IMR-90 (cell line): Measurements from ENCODE around the gene BTBD6. TPM values are rescaled to one million over a fixed set of nuclear protein-coding genes. Genes with fewer than 3 reads are reported as not detected.

Experiments
- ATAC-seq: fragments of 200-7000 bp; cut with Tn5 transposase; 2 replicates; pipeline ENCODE4 v1.9.1; 2020; ENCODE audit warnings: low read depth, mild to moderate bottlenecking, moderate library complexity
- BruUV-seq: library from RNA; stranded (reverse); fragments of 400-500 nt; replicated peaks from 2 replicates; lab custom pipeline; 2021; lab: Mats Ljungman, UMichigan
- CTCF ChIA-PET: fragments of 300-600 bp; formaldehyde crosslinking; extraction: SDS; loops from one replicate; lab custom pipeline; 2021; ENCODE audit warnings: antibody characterized with exemption; lab: Yijun Ruan, JAX
- POLR2A ChIA-PET: fragments of 300-600 bp; sonication (Branson Sonifier 250); formaldehyde crosslinking; loops from one replicate; lab custom pipeline; 2022; ENCODE audit warnings: antibody characterized with exemption; ENCODE audit not compliant: unreplicated experiment; lab: Charles Lee
- DNase-seq: peaks from one replicate; pipeline ENCODE4 v3.0.0; 2013
- H2AFZ ChIP-seq: replicated peaks from 2 replicates; pipeline ENCODE3; 2013; ENCODE audit warnings: low read length, mild to moderate bottlenecking; ENCODE audit not compliant: poor library complexity
- H2AK5ac ChIP-seq: 2 replicates; pipeline ENCODE4 v1.6.1; 2013; ENCODE audit warnings: low read depth, low read length, inconsistent platforms
- H2AK9ac ChIP-seq: replicated peaks from 2 replicates; pipeline ENCODE3; 2013; ENCODE audit warnings: mild to moderate bottlenecking, low read depth, low read length, moderate library complexity; ENCODE audit not compliant: poor library complexity
- H2BK120ac ChIP-seq: 2 replicates; pipeline ENCODE4 v1.6.1; 2013; ENCODE audit warnings: low read depth, low read length, inconsistent platforms
- H2BK15ac ChIP-seq: 3 replicates; pipeline ENCODE4 v1.6.1; 2013; ENCODE audit warnings: low read depth, low read length, inconsistent platforms
- H2BK20ac ChIP-seq: 2 replicates; pipeline ENCODE4 v1.6.1; 2013; ENCODE audit warnings: low read depth, mild to moderate bottlenecking, inconsistent platforms, low read length, moderate library complexity
- H2BK5ac ChIP-seq: 2 replicates; pipeline ENCODE4 v1.6.1; 2013; ENCODE audit warnings: mild to moderate bottlenecking, low read depth, low read length, inconsistent platforms; ENCODE audit not compliant: poor library complexity, severe bottlenecking
- H3K14ac ChIP-seq: replicated peaks from 2 replicates; pipeline ENCODE4 v1.6.1; 2013; ENCODE audit warnings: low read depth, low read length, inconsistent platforms
- H3K18ac ChIP-seq: 2 replicates; pipeline ENCODE4 v1.6.1; 2013; ENCODE audit warnings: low read depth, low read length, control low read depth
- H3K23ac ChIP-seq: 2 replicates; pipeline ENCODE4 v1.6.1; 2013; ENCODE audit warnings: low read depth, low read length, inconsistent platforms
- H3K27ac ChIP-seq: 2 replicates; pipeline ENCODE4 v1.5.1; 2013; ENCODE audit warnings: mild to moderate bottlenecking, control low read depth, low read length; ENCODE audit not compliant: insufficient read depth
- H3K27me3 ChIP-seq: 2 replicates; pipeline ENCODE4 v1.6.1; 2013; ENCODE audit warnings: low read length; ENCODE audit not compliant: control insufficient read depth, insufficient read depth
- H3K36me3 ChIP-seq: 2 replicates; pipeline ENCODE4 v1.6.1; 2013; ENCODE audit warnings: low read length, mixed read lengths; ENCODE audit not compliant: control insufficient read depth, insufficient read depth
- H3K4ac ChIP-seq: 2 replicates; pipeline ENCODE4 v1.6.1; 2013; ENCODE audit warnings: low read depth, low read length, inconsistent platforms
- H3K4me1 ChIP-seq: 2 replicates; pipeline ENCODE4 v1.6.1; 2013; ENCODE audit warnings: low read length, mixed read lengths; ENCODE audit not compliant: control insufficient read depth, insufficient read depth
- H3K4me2 ChIP-seq: 2 replicates; pipeline ENCODE4 v1.6.1; 2013; ENCODE audit warnings: low read depth, mild to moderate bottlenecking, control low read depth, low read length, moderate library complexity
- H3K4me3 ChIP-seq: 2 replicates; pipeline ENCODE4 v1.5.1; 2013; ENCODE audit warnings: low read depth, mild to moderate bottlenecking, control low read depth, low read length, moderate library complexity; ENCODE audit not compliant: insufficient read depth
- H3K56ac ChIP-seq: 2 replicates; pipeline ENCODE4 v1.6.1; 2013; ENCODE audit warnings: low read length, inconsistent platforms; ENCODE audit not compliant: insufficient read depth; ENCODE audit errors: extremely low read depth
- H3K79me1 ChIP-seq, 2 experiments: 2 replicates each; pipeline ENCODE4 v1.6.1; 2013; ENCODE audit warnings: low read length in 2 of 2, inconsistent platforms in 1 of 2, low read depth in 1 of 2
- H3K9ac ChIP-seq: 2 replicates; pipeline ENCODE4 v1.6.1; 2013; ENCODE audit warnings: low read depth, low read length, control low read depth
- H3K9me1 ChIP-seq: 2 replicates; pipeline ENCODE4 v1.6.1; 2013; ENCODE audit warnings: low read length, inconsistent platforms; ENCODE audit not compliant: insufficient read depth
- H3K9me3 ChIP-seq: 2 replicates; pipeline ENCODE4 v1.6.1; 2013; ENCODE audit warnings: low read length; ENCODE audit not compliant: control insufficient read depth, insufficient read depth
- H4K20me1 ChIP-seq: 2 replicates; pipeline ENCODE4 v1.6.1; 2013; ENCODE audit warnings: low read length, inconsistent platforms; ENCODE audit not compliant: insufficient read depth
- H4K5ac ChIP-seq: 2 replicates; pipeline ENCODE4 v1.6.1; 2013; ENCODE audit warnings: mild to moderate bottlenecking, low read depth, low read length, control low read depth
- H4K8ac ChIP-seq, 2 experiments: 2 replicates each; pipeline ENCODE4 v1.6.1; 2013; ENCODE audit warnings: low read depth in 2 of 2, low read length in 2 of 2, control low read depth in 1 of 2, inconsistent platforms in 1 of 2
- H4K91ac ChIP-seq: 2 replicates; pipeline ENCODE4 v1.6.1; 2013; ENCODE audit warnings: low read depth, low read length, inconsistent platforms; ENCODE audit not compliant: insufficient read depth
- CEBPB ChIP-seq: IDR thresholded peaks from 2 replicates; pipeline ENCODE4 v1.6.1; 2012; ENCODE audit warnings: low read depth, low read length, improper control_type of control experiment
- CTCF ChIP-seq: conservative IDR thresholded peaks from 2 replicates; pipeline ENCODE4 v1.5.1; 2012; ENCODE audit warnings: mild to moderate bottlenecking, low read depth, low read length, improper control_type of control experiment
- FOS ChIP-seq: fragments of 150-350 bp; IDR thresholded peaks from 2 replicates; pipeline ENCODE4 v1.6.1; 2016; ENCODE audit warnings: low read depth, low read length
- RAD21 ChIP-seq: IDR thresholded peaks from 2 replicates; pipeline ENCODE4 v1.6.1; 2012; ENCODE audit warnings: low read length, improper control_type of control experiment
- RFX5 ChIP-seq: IDR thresholded peaks from 2 replicates; pipeline ENCODE4 v1.8.0; 2012; ENCODE audit warnings: low read depth, mild to moderate bottlenecking, low read length, moderate library complexity
- WGBS, 2 experiments: methylation state at CpG; one replicate each; pipeline versions ENCODE4 v1.1.5 to v1.1.7; 2013; ENCODE audit warnings: missing lambda C conversion rate in 2 of 2; ENCODE audit not compliant: insufficient read length in 1 of 2; ENCODE audit errors: extremely low coverage in 2 of 2; 5-methylcytosine and 5-hydroxymethylcytosine counted together
- dilution Hi-C: fragments of 300-500 bp; cut with HindIII; formaldehyde crosslinking; loops from one replicate; pipeline ENCODE4 v1.14.3; 2018; ENCODE audit warnings: low sequenced_read_pairs; ENCODE audit not compliant: unreplicated experiment
- in situ Hi-C: fragments of 300-500 bp; cut with MboI; formaldehyde crosslinking; loops from 3 replicates; pipeline ENCODE4 v1.14.3; 2019; ENCODE audit warnings: low sequenced_read_pairs, inconsistent platforms, mixed read lengths
- intact Hi-C: fragments of 100-400 bp; cut with micrococcal nuclease; formaldehyde crosslinking; loops from 2 replicates; pipeline ENCODE4 v1.10.0; 2022
- polyA plus RNA-seq, 3 experiments: library from polyadenylated mRNA; depleted of rRNA; stranded (reverse); fragments of >200 nt; gene quantifications; 2 replicates each; pipeline ENCODE4 v1.2.3, GENCODE V29; 2012; ENCODE audit warnings: low replicate concordance in 1 of 3
- total RNA-seq: library from RNA; depleted of rRNA; stranded (reverse); fragments of >200 nt; gene quantifications from 2 replicates; pipeline ENCODE4 v1.2.3, GENCODE V29; 2012
- TF ChIP-seq, protein P1 (sequence below): fragments of 150-350 bp; IDR thresholded peaks from 2 replicates; pipeline ENCODE4 v1.6.1; 2016; ENCODE audit warnings: low read depth, mild to moderate bottlenecking, low read length, moderate library complexity, borderline replicate concordance

The BTBD6 gene
- total and polyA plus RNA-seq, 2 of the 4 experiments (the other 2 are of a cell fraction), result 33.9 to 43.9 TPM

GRCh38 chr14:105272623-105273022 lies 24.3 kb downstream of the BTBD6 start:
- POLR2A ChIA-PET, result no interaction called here
- H4K5ac ChIP-seq, result no peak overlapping the region
- H3K27ac ChIP-seq, result no peak overlapping the region
- H2BK120ac ChIP-seq, result no peak overlapping the region
- CTCF ChIA-PET, result interaction anchor here (0.6 kb wide), 1 partner anchor 9 kb away, joined by 4 read pairs; no protein-coding TSS in a partner anchor
- no peak overlapping the region for H3K18ac ChIP-seq
- H3K79me1 ChIP-seq, result peaks cover 2 to 29% of the 10 kb centered on the region in 2 experiments; a peak in 3 of 4 replicates
- H2AK5ac ChIP-seq, result no peak overlapping the region
- no peak overlapping the region for H3K4ac ChIP-seq
- H3K9ac ChIP-seq, result no peak overlapping the region
- no peaks in the 10 kb centered on the region for H3K27me3 ChIP-seq
- H2AFZ ChIP-seq, result no peak overlapping the region
- peaks cover 18% of the 10 kb centered on the region for H4K20me1 ChIP-seq
- no peak overlapping the region for H4K91ac ChIP-seq
- H3K4me2 ChIP-seq, result no peak overlapping the region
- H4K8ac ChIP-seq, result no peak overlapping the region
- no peak overlapping the region for H3K23ac ChIP-seq
- peaks cover 4% of the 10 kb centered on the region for H3K36me3 ChIP-seq
- no peak overlapping the region for H2AK9ac ChIP-seq
- ATAC-seq (no peak), DNase-seq (no peak)
- H3K9me1 ChIP-seq, result peaks cover 4% of the 10 kb centered on the region; the same call in 1 of the 2 replicates
- H3K4me3 ChIP-seq, result no peak overlapping the region
- no peak overlapping the region for H3K14ac ChIP-seq
- 100% methylated on average over 4 of the region's 15 CpGs; no CpG with 5 or more reads in 1 of the 2 experiments for WGBS, 2 experiments
- no peak overlapping the region for H2BK20ac ChIP-seq
- TF ChIP-seq FOS, result no peak
- TF ChIP-seq CTCF, result no peak
- no peak for TF ChIP-seq CEBPB
- TF ChIP-seq, protein P1, sequence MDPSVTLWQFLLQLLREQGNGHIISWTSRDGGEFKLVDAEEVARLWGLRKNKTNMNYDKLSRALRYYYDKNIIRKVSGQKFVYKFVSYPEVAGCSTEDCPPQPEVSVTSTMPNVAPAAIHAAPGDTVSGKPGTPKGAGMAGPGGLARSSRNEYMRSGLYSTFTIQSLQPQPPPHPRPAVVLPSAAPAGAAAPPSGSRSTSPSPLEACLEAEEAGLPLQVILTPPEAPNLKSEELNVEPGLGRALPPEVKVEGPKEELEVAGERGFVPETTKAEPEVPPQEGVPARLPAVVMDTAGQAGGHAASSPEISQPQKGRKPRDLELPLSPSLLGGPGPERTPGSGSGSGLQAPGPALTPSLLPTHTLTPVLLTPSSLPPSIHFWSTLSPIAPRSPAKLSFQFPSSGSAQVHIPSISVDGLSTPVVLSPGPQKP, result no peak
- no peak for TF ChIP-seq RAD21
- TF ChIP-seq RFX5, result no peak
- H2BK5ac ChIP-seq, result no peak overlapping the region
- no TSS peak for BruUV-seq
- H3K9me3 ChIP-seq, result no peaks in the 10 kb centered on the region
- peaks cover 6% of the 10 kb centered on the region for H3K4me1 ChIP-seq
- intact Hi-C loops (no loop called here), in situ Hi-C loops (no loop called here), dilution Hi-C loops (no loop called here)
- no peak overlapping the region for H2BK15ac ChIP-seq
- H3K56ac ChIP-seq, result no peak overlapping the region
